C4-2B (cell line): ENCODE data around the gene RET.

ENCODE experiments used
- CTCF ChIP-seq: fragments of 450-650 bp; conservative IDR thresholded peaks from 2 replicates; pipeline ENCODE4 v1.5.1; 2017; ENCODE audit warnings: mild to moderate bottlenecking
- ZFX ChIP-seq: fragments of 450-650 bp; IDR thresholded peaks from 2 replicates; pipeline ENCODE4 v1.6.1; 2017

DNA sequence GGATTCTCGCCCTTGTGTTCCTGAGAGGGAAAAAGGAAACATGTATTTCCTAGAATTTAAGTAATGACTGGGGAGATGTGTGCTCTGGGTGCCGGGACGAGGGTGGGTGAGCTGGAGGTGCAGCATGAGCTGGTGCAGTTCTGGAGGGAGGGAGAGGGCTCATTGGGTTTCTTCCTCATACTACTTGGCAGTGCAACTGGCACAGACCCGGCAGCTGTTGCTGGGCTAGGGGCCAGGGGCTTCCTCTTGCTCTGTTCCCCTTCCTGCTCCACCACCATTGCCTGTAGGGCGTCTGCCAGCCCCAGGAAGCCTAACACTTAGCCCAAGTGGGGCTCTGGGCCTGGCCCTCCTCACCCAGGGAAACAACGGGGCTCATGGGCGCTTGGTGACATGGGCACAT lies 5.9 kb downstream of the RET start:
- TF ChIP-seq CTCF (no peak), ZFX (no peak)
